NCI-H1436 (cell line): ENCODE measurements around the gene SPAG9.

Experiments
- DNase-seq: peaks from one replicate; lab custom pipeline; 2025; lab: John Stamatoyannopoulos, UW

The SPAG9 gene

GRCh38 chr17:50917418-50917743 is 203.3 kb downstream of the SPAG9 start:
- no peak for DNase-seq

- no peak for DNase-seq
These were observed 203.8 kb downstream of the SPAG9 start for GRCh38 chr17:50916708-50917417.

- DNase-seq = no peak
These were observed 204.5 kb downstream of the SPAG9 start for GRCh38 chr17:50916026-50916707.

- no peak for DNase-seq
These were observed 206.1 kb downstream of the SPAG9 start for GRCh38 chr17:50914505-50915063.

GRCh38 chr17:50913120-50913519 is 207.5 kb downstream of the SPAG9 start:
- DNase-seq = no peak
